Sigmoid colon (tissue), 4 donors: ENCODE measurements around the gene TRIML2.

Experiments used
- POLR2AphosphoS5 ChIP-seq, 4 donors: sonication (generic); formaldehyde crosslinking; IDR thresholded peaks; one replicate each; pipeline ENCODE4 v1.6.1; 2017; ENCODE audit warnings: antibody characterized with exemption in 4 of 4
- TF ChIP-seq, protein P1 (sequence below), 4 experiments: fragments of 450-650 bp in 3 of 4; fragments of 200-600 bp in 1 of 4; IDR thresholded peaks; one replicate each; pipeline ENCODE4 v1.5.1; 2016 to 2019; ENCODE audit warnings: antibody characterized with exemption in 4 of 4, mild to moderate bottlenecking in 3 of 4, moderate library complexity in 2 of 4

- TF ChIP-seq, protein P1, sequence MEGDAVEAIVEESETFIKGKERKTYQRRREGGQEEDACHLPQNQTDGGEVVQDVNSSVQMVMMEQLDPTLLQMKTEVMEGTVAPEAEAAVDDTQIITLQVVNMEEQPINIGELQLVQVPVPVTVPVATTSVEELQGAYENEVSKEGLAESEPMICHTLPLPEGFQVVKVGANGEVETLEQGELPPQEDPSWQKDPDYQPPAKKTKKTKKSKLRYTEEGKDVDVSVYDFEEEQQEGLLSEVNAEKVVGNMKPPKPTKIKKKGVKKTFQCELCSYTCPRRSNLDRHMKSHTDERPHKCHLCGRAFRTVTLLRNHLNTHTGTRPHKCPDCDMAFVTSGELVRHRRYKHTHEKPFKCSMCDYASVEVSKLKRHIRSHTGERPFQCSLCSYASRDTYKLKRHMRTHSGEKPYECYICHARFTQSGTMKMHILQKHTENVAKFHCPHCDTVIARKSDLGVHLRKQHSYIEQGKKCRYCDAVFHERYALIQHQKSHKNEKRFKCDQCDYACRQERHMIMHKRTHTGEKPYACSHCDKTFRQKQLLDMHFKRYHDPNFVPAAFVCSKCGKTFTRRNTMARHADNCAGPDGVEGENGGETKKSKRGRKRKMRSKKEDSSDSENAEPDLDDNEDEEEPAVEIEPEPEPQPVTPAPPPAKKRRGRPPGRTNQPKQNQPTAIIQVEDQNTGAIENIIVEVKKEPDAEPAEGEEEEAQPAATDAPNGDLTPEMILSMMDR (IDR thresholded peaks at IDR 0.05) = no peak
- no peak for TF ChIP-seq POLR2AphosphoS5 (IDR thresholded peaks at IDR 0.05)
Observed at GRCh38 chr4:188138227-188138626, 28.8 kb upstream of the TRIML2 start.
